Lower leg skin (tissue), 4 donors: ENCODE data around the gene GRAMD1A. TPM values are rescaled to one million over a fixed set of nuclear protein-coding genes. Genes with fewer than 3 reads are reported as not detected.

Experiments used
- DNase-seq, 2 donors: peaks; one replicate each; pipeline ENCODE4 v3.0.0-alpha.2; 2019; ENCODE audit warnings: low spot score in 2 of 2
- H3K4me3 ChIP-seq: fragments of 200-600 bp; sonication (generic); 2 replicates; pipeline ENCODE4 v1.5.1; 2017; ENCODE audit warnings: mild to moderate bottlenecking, low read depth; ENCODE audit not compliant: poor library complexity, severe bottlenecking
- CTCF ChIP-seq, 3 donors: fragments of 450-650 bp; IDR thresholded peaks; one replicate each; pipeline ENCODE4 v1.5.1; 2016; ENCODE audit warnings: antibody characterized with exemption in 3 of 3, mild to moderate bottlenecking in 3 of 3, moderate library complexity in 2 of 3
- POLR2A ChIP-seq, 2 donors: fragments of 450-650 bp; IDR thresholded peaks; one replicate each; pipeline ENCODE4 v1.6.1; 2016 to 2017; ENCODE audit warnings: antibody characterized with exemption in 2 of 2, mild to moderate bottlenecking in 1 of 2, moderate library complexity in 1 of 2
- WGBS, 2 donors: methylation state at CpG; one replicate each; pipeline ENCODE4 v1.1.5; 2018; 5-methylcytosine and 5-hydroxymethylcytosine counted together
- intact Hi-C: fragments of 100-400 bp; cut with DNase I; formaldehyde crosslinking; loops from one replicate; pipeline ENCODE4 v1.15.0; 2023; ENCODE audit warnings: low total_unique reads
- total RNA-seq, 4 donors: library from RNA; depleted of rRNA; stranded (reverse); fragments of >200 nt; gene quantifications; one replicate each; pipeline ENCODE4 v1.1.0, GENCODE V29; 2016

The GRAMD1A gene
- total RNA-seq, 4 donors from 2014 or later: 12.6 to 49.2 (median 20.3) TPM

GRCh38 chr19:35052599-35053190, 52.6 kb downstream of the GRAMD1A start:
- 78 to 80% methylated on average over 8 of the region's 8 CpGs for WGBS, 2 donors
- DNase-seq: no peak
- TF ChIP-seq CTCF (IDR thresholded peaks at IDR 0.05) (no peak), POLR2A (IDR thresholded peaks at IDR 0.05) (no peak)
- intact Hi-C loops: no loop called here
- H3K4me3 ChIP-seq: no peak overlapping the region

- WGBS, 2 donors: 88 to 90% methylated on average over 9 of the region's 9 CpGs
- H3K4me3 ChIP-seq: no peak overlapping the region
- DNase-seq: no peak
- intact Hi-C loops: no loop called here
- no peak for TF ChIP-seq POLR2A (IDR thresholded peaks at IDR 0.05)
- no peak for TF ChIP-seq CTCF (IDR thresholded peaks at IDR 0.05)
Measured at GRCh38 chr19:35053667-35054293, 53.7 kb downstream of the GRAMD1A start.

- TF ChIP-seq POLR2A (IDR thresholded peaks at IDR 0.05): no peak
- no peak for TF ChIP-seq CTCF (IDR thresholded peaks at IDR 0.05)
- no peak overlapping the region for H3K4me3 ChIP-seq
- intact Hi-C loops: loop anchor here (5.0 kb wide), 1 partner anchor 508 kb away; the partner anchor contains the start of gene ATP4A
- DNase-seq: no peak
- 89 to 90% methylated on average over 9 of the region's 9 CpGs for WGBS, 2 donors
Measured at GRCh38 chr19:35054626-35055025, 54.5 kb downstream of the GRAMD1A start.

DNA sequence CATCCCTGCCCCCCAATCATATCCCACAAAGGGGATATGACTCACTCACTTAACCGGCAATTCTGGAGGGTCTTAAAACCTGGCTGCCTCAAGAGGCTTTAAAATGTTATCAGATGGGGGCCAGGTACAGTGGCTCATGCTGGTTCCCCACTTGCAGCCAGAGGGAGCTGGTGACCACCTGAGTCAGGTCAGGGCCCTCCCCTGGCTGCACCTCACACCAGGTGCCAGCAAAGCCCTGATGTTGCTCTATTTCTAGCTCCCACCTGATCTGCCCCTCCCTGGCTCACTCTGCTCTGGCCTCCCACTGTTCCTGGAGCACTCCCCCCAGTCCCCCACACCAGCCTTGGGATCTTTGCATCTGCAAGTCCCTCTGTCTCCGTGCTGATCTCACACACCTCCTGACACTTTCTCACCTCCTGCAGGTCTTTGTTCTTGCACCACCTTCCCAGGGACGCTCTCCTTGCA, 55.6 kb downstream of the GRAMD1A start:
- no peak overlapping the region for H3K4me3 ChIP-seq
- WGBS, 2 donors: 29 to 35% methylated on average over 3 of the region's 3 CpGs
- TF ChIP-seq CTCF (IDR thresholded peaks at IDR 0.05) (no peak), POLR2A (IDR thresholded peaks at IDR 0.05) (no peak)
- no peak for DNase-seq
- intact Hi-C loops: loop anchor here (5.0 kb wide), 1 partner anchor 507 kb away; the partner anchor contains the start of gene ATP4A

DNA sequence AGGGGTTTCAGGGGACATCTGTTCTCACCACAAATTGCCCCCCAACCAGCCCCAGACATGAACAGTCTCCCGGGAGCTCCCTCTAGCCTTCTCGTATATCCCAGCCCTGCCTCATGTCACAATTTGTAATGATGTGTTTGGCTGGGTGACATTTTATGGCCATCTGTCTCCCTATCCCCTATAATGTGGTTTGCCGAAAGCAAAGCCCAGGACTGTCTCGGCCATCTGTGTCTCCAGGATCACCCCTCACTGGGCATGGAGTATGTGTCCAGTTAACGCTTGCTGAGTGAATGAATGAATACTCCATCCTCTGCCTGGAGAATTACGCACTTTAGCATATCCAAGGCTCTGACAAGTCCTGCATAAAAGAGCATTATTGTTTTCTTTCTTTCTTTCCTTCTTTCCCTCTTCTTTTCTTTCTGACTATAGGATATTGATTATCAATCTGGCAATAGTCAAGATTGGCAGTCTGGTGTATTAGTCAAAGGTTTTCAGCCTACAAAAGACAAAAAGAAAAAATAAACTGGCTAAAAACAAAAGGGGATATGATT, 56.5 kb downstream of the GRAMD1A start:
- DNase-seq: no peak
- intact Hi-C loops: loop anchor here (5.0 kb wide), 1 partner anchor 506 kb away; the partner anchor contains the start of gene ATP4A
- H3K4me3 ChIP-seq: no peak overlapping the region
- 67 to 78% methylated on average over 6 of the region's 6 CpGs for WGBS, 2 donors
- TF ChIP-seq CTCF (IDR thresholded peaks at IDR 0.05) (no peak), POLR2A (IDR thresholded peaks at IDR 0.05) (no peak)
